CD4-positive, alpha-beta T cell treated with Interleukin-2 at 100 ng/mL for 4 hours (primary cell): Measurements from ENCODE around the gene OXSR1.

ENCODE experiments used
- DNase-seq: peaks from one replicate; pipeline ENCODE4 v3.0.0-alpha.2; 2020; ENCODE audit warnings: low spot score

Gene OXSR1

DNA sequence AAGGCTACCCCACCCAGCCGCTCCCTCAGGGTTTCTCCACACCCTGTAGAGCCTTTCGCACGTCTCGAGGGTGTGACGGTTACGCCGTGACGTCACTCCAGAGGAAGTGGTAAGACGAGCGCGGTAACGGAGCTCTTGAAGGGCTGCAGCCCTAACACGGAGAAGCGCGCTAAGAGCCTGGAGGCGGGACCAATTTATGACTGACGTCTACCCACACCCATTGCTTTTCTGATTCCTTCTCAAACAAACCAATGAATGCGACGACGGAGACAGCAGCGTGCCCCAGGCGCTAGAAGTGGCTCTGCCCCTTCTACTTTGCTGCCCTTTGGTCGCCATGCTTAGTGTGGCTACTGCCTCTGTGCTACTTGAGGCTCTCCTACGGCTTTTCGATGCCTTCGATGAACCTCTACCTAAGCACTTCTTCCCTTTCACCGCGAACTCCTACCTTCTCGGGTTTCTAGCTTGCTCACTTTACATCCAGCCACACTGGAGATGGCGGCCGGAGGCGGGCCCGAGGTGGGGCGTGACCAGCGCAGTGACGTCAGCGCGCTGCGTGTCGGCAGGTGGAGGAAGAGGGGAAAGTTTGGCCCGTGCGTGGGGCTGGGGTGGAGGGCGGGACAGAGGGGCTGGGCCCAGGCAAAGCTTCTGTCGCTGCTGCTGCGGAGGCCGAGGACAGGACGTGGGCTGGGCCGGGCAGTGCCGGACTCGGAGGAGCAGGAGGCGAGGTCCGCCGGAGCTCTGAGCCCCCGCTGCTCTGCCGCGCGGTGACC, at the start of gene OXSR1:
TSS of gene OXSR1 (plus strand) at position 586 of the 770 bp plus-strand sequence. CDS start 340 bp downstream, outside the sequence.
- peak; percentile 99 for DNase-seq

DNA sequence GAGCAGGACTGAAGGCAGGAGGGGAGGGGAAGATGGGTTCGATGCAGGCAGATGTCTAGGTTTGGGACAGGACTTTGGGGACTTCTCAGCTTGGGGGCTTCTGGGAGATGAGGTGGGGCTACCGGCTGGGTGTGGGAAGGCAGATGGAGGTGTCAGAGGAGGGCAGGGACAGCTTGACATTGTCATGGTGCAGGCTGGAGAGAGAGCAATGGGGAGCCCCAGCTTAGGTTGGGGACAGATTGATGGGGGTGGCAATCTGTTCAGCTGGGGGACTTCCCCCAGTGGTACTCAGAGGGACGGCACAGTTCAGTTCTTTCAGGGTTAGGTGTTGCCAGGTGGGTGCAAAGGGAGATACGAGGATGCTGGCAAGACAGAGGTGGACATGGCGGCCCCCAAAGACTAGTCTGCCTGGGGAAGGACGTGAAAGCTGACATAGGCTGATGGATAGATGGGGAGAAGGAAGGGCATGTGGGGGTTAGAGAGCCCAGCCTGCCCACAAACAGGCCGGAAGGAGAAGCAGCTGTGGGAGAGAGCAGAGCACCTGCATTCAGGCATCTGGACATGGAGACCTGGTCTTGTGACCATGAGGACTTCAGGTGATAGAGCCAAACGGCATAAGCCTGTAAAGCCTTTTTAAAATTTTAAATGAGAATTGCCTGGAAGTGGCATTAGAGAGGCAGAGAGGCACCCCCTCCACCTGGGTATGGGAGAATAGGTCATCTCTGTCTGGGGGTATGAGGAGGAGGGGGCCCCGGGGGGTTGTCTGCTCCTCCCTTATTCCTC, 49.5 kb upstream of the OXSR1 start:
- DNase-seq = no peak

DNA sequence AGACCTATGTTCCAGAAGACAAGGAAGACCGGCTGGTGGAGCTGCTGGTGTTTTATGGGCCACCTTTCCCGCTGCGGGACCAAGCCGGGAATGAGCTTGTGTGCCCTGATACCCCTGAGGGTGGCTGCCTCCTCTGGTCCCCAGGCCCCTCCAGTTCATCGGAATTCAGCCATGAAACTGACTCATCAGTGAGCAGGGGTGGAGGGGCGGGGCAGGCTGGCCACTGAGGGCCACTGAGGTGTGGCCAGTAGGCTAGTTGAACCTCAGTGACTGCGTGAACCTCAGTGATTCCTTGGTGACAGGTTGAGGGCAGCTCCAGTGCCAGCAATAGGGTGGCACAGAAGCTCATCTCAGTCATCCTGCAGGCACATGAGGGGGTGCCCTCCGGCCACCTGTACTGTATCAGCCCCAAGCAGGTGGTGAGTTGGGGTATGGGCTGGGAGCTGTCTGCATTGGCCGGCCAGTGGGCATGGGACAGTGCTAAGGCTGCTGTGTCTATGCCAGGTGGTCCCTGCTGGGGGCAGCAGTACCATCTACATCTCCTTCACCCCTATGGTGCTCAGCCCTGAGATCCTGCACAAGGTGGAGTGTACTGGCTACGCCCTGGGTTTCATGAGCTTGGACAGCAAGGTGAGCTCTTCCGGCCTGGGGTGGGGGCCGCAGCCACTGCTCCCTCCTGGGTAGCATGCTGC, 48.7 kb upstream of the OXSR1 start:
- DNase-seq = no peak

DNA sequence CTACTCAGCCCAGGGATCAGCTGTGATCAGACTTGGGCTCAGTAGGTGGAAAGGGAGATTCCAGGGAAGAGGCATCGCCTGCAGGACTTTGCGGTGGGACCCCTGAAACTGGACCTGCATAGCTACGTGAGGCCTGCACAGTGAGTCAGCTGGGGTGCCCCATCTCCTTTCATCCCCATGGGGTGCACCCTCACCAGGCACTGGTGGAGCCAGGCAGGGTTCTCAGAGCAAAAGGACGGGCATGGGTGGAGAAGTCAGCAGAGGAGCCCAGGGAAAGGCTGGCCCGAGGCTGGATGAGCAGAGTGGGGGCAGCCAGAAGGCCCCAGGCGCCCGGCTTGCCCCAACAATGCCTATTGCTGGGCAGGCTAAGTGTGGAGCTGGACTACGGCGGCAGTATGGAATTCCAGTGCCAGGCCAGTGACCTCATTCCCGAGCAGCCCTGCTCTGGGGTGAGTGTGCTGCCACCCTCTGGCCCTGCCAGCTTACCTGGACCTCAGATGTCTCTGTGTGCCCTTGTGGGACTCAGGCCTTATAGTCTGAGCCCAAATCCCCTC, 48.1 kb upstream of the OXSR1 start:
- no peak for DNase-seq

DNA sequence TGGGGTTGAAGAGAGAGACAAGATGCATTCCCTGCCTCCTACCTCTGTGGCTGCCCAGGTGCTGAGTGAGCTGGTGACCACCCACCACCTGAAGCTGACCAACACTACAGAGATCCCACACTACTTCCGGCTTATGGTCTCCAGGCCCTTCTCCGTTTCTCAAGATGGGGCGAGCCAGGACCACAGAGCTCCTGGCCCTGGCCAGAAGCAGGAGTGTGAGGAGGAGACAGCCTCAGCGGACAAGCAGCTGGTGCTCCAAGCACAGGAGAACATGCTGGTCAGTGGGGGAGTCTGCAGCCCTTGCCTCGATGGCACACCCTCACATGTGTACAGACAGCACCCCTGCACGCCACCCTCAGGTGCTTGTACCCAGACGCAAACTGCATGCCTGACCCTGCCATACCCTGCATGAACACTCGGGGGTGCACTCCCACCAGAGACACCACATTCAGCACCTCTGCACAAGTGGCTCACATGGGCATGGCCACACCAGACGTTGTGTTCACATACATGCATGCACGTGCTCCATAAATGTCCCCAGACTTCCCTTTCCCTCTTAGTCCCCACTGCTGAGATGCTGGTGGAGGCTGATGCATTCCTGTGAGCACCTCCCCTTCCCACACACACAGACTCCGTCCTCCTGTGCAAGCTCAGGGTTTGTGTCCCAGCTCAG, 47.5 kb upstream of the OXSR1 start:
- peak; percentile 77 for DNase-seq

DNA sequence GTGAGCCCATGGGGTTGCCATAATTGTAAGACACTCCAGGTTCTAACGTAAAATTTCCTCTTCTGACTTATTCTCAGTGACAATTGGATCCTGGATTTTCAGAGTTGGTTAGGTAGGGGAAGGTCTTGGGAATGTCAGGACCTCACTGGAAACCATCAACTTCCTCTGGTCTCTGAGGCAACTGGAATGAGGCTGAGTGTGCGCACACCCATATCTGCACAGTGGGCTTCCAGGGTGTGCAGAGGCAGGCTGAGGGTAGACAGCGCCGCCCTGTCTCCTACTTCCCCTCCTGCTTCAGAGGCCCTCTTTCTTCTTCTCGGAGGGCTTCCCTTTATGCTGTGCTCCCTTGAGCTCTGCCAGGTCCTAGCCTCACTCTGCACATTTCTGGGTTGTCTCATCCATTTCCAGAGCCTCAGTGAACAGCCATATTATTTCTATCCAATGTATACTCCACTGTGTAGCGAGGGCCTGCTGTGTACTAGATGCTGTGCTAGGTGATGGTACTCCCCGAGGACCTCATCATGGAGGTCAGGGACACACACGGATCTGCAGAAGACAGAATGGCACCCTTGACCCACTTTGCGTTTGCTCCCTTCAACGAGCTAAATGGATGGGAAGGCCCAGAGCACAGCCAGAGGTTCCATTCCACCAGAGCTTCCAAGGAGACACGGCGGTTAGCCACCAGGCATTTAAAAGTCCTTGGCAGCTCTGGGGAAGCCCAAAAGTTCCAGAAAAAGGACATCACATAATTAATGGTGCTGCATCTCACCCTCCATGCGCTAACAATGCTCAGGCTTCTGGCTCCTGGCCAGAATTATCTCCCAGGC, 46.7 kb upstream of the OXSR1 start:
- no peak for DNase-seq

DNA sequence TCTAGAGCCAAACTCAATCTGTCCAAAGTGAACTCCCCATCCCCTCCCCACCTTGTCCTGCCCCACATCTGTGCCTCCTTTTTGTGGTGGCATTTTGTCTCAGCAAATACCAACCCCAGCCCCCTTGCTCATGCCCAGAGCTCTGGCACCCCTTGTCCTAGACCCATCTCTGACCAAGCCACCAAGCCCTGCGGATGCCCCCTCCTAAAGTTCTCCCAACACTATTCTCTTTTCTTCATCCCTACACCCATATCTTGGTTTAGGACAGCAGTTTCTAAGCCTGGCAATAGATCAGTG, 46.1 kb upstream of the OXSR1 start:
- DNase-seq = no peak

DNA sequence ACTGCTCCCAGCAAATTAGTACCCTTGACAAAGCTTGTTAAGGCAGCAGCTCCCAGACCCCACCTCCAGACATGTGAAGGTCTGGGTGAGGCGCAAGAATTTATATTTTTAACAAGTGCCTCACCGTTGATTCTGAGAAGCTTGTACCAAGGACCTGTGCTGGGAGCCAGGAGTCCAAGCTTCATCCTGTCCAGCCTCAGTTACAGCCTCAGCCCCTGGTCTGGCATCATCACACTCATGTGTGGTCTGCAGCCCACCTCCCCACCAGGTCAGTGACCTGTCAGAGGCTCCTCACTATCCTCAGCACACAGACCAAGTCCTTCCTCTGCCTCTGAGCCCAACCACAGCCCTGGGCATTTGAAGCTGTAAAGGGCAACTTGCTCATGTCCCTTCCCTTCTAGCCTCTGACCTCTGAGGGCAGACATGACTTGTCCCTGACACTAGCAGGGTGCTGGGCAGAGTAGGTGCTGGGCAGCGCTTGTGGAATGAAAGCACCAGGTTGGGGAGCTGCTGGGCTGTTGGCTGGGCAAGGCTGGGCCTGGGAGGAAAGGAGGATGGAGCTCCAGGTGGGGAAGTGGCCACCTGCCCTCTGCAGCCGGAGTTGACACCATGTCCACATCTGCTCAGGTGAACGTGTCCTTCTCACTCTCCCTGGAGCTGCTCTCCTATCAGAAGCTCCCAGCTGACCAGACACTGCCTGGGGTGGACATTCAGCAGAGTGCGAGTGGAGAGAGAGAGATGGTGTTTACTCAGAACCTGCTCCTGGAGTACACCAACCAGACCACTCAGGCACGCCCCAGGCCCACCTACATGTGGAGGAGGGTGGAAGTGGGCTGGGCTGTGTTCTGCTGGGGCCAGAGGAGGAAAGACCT, 45.3 kb upstream of the OXSR1 start:
- no peak for DNase-seq

DNA sequence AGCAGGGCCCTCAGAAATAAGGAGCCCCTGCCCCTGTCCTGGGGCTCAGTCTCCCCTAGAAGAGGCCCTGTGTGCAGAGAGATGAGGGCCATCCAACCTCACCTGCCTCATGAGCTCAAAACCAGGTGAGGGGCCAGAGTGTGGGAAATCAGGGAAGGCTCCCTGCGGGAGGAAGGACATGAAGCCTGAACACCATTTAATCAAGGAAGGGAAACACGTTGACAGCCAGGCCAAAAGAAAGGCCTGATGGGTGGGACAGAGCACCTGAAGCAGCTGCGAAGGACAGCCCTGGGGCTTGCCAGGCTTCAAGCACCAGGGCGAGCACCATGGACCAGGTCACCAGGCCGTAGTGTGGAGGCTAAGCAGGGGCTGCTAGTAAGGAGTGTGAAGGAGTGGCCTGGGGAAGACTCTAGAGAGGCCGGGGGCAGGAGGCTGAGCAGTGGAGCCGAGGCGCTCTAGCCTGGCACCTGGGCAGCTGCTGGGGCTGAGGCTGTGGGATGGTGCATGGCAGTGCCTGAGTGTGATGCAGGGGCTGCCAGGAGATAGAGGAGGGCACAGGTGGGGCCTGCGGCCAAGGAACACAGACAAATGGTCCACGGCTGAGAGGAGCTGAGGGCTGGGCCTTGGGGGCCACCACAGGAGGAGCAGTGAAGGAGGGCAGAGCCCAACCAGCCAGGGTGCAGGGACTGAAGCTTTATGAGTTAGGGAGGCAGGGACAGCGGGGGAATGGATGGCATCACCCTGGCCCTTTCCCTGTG, 44.5 kb upstream of the OXSR1 start:
- DNase-seq = no peak

DNA sequence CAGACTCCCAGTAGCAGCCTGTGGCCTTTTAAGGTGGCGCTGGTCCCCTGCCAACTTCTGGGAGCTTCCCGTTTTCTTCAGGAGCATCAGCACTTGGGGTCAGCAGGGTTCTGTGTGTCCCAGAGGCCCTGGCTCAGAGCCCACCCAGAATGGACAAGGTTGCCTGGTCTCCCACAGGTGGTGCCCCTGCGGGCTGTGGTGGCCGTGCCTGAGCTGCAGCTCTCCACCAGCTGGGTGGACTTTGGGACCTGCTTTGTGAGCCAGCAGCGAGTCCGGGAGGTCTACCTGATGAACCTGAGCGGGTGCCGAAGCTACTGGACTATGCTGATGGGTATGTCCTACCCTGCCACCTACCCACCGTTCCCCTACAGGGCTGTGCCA, 43.9 kb upstream of the OXSR1 start:
- DNase-seq = no peak

DNA sequence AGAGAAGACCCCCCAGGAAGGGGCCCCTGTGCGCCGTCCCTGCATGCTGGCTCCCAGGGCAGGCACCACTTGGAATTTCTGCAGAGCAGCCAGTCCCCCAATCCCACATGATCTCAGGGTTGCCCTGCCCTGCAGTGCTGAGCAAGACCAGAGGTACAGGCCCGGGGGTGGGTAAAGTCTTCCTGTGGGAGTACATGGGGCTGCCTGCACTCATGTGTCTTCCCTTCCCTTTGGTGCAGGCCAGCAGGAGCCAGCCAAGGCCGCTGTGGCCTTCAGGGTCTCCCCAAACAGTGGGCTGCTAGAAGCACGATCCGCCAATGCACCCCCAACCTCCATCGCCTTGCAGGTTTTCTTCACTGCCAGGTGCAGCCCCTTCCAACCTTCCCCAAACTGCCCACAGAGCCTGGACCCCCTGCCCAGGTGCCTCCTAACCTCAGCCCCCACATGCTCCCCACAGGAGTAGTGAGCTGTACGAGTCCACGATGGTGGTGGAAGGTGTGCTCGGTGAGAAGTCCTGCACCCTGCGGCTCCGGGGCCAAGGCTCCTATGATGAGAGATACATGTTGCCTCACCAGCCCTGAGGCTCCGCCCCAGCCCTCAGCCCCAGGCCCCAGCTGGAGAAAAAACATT, 43.4 kb upstream of the OXSR1 start:
- no peak for DNase-seq

DNA sequence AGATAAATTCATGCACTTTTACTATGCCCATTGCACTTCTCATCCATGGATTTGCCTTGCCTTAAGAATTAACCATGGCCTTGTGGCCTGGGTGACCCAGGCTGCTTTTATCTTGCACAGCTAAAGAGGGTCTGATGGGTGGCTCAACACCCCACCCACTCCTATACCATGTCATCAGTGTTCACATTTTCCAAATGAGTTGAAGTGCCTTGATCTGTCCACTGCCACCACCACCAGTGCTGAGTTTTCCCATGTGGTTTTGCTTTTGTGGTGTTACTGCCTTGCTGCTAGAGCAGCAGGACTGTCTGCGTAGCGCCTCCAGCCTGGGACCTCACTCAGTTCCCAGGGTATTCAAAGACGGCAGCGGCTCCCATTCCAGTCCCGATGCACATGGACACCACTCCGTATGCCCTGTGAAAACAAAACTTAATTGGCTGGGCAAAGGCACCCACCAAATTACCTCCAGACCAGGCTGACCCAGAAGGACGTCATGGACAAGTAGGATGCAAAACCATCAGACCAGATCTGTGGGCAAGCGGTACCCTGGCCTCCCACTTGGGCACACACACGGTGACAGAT, 42.5 kb upstream of the OXSR1 start:
- no peak for DNase-seq

DNA sequence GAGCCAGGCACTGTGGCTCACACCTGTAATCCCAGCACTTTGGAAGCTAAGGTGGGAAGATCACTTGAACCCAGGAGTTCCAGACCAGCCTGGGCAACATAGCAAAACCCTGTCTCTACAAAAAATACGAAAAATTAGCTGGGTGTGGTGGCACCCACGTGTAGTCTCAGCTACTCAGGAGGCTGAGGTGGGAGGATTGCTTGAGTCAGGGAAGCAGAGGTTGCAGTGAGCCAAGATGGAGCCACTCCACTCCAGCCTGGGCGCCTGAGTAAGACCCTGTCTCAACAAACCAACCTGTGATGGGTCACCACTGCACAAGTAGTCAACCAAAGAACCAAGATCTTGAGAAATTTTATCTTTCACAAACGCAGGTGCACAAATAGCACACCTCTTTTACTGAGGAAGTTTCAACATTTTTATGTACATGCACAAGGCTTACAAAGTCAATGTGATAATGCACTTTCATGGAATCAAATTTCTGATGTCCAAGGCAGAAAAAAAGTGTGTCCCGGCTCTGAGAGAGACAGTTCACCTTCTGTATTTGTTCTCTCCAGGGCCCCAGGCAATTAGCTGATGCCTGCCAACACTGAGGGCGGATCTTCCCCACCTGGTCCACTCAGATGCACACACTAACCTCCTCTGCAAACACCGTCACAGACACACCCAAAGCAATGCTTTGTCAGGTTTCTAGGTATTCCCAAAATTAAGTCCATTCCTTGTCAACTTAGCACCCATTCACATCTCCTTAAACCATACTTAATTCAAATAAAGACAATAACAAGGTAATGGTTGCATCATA, 40.8 kb upstream of the OXSR1 start:
- no peak for DNase-seq

DNA sequence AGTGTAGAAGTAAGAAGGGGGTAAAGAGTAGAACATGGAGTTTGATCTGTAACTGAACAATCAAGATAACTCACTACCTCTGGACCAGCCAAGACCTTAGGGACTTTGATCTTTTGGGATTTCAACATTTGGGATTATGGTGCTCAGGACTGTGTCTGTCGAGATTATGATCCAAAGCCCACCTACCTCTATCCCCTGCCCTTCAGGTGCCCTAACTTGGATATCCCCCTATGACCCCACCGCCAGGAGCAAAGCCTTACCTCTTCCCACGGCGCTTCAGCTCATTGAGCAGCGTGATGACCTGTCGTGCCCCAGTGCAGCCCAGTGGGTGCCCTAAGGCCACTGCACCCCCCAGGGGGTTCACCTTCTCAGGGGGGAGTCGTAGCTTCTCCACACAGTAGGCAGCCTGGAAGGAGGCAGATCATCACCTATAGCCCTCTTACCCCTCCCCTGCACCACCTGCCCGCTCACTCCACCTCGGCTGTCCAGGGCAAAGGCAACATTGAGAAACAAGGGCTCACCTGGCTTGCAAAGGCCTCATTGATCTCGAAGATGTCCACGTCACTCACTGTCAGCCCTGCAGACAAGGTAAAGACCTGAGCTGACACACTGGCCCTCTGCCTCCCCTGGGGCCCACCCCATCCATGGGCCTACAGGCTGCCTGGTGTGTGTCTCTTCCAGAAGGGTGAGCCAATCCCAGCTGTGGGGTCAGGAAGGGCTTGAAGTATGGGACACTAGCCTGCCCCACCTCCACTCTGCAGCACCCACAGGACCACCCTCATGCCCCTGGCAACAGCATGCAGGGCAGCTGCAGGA, 39.8 kb upstream of the OXSR1 start:
- DNase-seq = no peak

DNA sequence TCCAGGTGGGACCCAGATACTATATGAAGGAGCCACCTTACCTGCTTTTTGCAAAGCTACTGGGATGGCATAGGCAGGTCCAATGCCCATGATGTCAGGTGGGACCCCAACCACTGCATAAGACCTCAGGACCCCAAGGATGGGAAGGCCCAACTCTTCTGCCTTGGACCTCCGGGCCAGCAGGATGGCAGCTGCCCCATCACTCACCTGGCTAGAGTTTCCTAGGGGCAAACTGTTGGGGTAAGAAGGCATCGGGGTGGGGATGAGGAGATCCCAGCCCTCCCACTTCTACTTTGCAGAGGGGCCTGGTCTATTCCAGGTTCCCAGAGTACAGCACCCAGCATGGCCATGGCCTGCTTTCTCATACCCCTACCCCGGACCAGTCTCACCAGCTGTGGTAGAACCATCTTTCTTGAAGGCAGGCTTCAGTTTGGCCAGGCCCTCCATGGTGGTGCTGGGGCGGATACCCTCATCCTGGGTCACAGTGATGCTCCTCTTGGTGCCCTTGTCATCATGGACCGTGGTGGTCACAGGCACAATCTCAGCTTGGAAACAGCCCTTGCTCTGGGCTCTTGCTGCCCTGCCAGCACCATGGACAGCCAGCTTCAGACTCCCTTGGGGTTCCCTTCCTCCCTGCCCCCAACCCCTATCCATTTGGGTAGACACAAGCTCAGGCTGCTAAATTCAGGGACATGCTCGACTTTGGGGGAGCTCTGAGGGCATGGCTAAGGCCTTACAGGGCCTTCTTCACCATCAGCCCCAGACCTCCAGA, 39.0 kb upstream of the OXSR1 start:
- DNase-seq = no peak

DNA sequence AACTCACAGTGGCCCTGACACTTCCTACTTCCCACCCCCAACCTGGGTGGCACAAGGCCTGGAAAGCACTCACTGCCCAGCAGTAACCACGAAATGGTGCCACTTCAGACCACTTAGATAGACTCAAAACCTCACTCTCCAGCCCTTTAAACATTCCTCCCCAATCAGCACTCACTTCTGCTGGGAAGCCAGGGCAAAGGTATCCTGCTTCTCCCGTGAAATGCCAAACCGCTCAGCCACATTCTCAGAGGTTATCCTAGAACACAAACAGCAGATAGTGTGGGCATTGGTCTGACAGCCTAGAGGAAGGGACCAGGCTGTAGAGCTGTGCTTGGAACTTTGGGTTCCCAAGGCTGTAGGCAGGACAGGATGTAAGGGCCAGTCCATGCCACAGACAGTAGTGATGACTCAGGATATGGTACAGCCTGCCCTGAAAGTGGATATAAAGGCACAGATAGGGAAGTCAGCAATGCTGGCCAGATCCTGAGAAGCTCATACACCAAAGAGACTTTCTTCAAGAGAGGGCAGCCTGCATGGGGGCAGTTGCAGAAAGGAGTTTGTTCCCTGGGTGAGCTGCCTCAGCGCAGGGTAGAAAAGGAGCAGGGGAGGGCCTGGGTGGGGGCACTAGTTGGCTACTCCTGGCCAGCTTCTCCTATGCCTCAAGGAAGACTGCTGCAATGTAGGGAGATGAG, 37.6 kb upstream of the OXSR1 start:
- no peak for DNase-seq
